CD4-positive, alpha-beta T cell treated with Interleukin-17A for 1 hour (primary cell): ENCODE measurements around the gene LYAR.
A peak's percentile ranks its signal among the peaks of the same experiment; 100 is the strongest.
"Not testable (repeated sequence)": the region's sequence is repeated elsewhere in the genome, so short reads cannot be mapped to it uniquely, and the experiment has no call there.

Source experiments
- DNase-seq: peaks from one replicate; pipeline ENCODE4 v3.0.0-alpha.2; 2020

Gene LYAR

DNA sequence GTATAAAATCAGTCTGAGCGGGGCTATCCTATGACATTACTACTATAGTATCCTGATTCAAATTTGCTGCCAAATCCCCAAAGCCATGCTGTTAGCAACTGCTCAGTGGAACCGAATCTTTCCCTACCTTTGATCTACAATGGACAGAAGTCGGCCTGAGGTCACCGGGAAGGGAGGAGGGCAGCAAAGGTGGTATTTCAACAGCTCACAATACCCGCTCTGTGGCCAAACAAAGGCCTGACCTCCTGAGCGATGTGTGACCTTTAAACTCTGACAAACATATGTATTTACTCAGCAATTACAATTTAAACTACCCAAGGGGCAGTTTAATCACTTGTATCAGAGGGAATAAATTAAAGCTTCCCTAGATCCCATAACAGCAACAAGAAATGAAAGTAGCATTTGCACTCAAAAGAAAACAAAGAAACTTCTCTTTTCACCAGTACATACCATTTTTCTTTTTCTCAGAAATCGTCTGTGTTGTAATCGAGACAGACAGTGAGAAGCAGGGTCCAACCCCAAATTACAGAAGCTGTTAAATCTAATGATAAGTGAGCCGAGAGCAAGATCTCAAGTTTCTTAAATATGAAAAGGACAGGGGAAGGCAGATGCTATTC is 30.4 kb downstream of the LYAR start:
- DNase-seq, result no peak

DNA sequence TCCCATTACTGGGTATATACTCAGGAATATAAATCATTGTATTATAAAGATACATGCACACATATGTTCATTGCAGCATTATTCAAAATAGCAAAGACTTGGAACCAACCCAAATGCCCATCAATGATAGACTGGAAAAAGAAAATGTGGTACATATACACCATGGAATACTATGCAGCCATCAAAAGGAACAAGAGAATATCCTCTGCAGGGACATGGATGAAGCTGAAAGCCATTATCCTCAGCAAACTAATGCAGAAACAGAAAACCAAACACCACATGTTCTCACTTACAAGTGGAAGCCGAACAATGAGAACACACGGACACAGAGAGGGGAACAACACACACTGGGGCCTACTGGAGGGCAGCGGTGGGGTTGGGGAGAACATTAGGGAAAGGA is 32.2 kb downstream of the LYAR start:
- DNase-seq, result not testable (repeated sequence)

DNA sequence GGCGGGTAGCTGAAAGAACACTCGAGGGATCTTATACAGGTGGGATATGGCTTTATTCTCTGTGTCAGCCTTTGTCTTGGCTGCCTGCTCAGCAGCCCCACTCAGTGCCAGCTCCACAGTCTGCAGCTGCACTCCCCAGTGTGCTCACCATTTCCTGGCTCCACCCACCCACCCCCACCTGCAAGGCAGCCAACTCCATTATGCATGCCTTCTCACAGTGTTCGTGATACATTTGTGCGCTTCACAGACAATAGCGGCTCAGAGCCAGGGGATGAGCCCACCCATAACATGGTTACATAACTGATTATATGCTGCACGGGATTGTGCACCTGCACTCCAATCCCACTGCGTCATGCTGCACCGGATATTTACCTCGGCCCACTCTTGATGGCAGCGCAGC is 33.2 kb downstream of the LYAR start:
- no peak for DNase-seq

- DNase-seq, result no peak
These were observed 35.3 kb downstream of the LYAR start for GRCh38 chr4:4254666-4255065.

DNA sequence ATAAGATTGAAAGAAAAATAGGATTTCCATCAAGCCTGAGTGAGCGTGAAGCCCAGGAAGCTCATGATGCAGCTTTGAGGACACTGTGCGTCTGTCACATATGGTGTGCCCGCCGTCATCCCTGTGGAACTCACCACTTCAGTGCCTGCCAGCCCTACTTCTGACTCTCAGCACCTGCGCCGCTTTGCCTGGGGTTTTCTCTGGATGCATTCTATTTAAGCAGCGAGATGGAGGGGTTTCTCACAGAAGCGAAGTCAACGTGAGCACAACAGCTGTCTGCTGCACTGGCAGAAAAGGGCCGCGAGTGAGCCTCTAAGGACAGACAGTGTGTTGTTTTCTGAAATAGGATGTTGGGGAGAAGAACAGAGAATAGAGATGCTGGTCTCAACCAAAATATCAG is 35.8 kb downstream of the LYAR start:
- no peak for DNase-seq

DNA sequence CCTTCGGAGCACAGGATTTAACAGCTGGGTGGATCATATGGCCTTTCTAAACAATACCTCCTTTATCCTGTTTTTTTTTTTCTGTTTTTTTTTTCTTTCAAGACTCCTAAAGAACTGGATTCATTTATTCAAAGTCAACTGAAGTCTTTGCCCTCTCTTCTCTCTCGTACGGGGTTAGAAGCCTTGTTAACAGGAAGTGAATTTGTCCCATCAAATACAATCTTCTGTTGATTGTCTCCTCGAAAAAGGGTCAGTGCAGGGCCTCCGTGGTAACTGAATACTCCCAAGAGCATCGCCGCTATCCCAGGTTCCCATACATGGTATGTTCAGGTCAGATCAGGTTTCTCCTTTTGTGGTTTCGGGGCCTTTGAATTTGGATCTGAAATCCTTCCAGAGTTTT is 40.1 kb downstream of the LYAR start:
- no peak for DNase-seq

DNA sequence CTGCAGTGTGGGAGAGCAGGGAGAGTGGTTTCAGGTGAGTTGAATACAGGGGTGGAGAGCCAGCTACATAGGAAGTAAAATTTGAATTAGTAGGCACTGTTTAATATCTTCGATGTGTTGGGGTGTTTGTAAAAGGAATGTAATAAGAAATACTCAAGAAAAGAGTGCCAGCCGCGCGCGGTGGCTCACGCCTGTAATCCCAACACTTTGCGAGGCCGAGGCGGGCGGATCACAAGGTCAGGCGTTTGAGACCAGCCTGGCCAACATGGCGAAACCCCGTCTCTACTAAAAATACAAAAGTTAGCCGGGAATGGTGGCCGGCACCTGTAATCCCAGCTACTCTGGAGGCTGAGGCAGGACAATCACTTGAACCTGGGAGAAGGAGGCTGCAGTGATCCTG is 40.6 kb downstream of the LYAR start:
- not testable (repeated sequence) for DNase-seq

DNA sequence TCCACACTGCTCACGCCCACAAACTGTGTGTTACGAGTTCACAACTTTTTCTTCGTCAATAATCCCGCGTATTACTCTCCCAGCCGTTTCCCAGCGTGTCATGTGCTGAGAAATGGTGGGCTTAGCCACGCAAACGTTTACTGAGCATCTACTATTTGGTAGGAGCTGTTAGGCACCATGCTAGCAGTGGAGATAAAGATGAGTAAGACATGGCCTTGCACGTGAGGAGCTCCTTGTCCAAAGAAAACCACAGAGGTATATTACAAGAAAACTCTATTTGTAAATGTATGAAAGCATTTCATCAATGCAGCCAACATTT is 41.1 kb downstream of the LYAR start:
- no peak for DNase-seq

- DNase-seq, result peak; percentile 95
These were observed 41.7 kb downstream of the LYAR start, which contains the start of gene TMEM128 for GRCh38 chr4:4248029-4248884. Gene TMEM128 (minus strand): TSS chr4:4248223. CDS start chr4:4248202, 21 bp downstream.

DNA sequence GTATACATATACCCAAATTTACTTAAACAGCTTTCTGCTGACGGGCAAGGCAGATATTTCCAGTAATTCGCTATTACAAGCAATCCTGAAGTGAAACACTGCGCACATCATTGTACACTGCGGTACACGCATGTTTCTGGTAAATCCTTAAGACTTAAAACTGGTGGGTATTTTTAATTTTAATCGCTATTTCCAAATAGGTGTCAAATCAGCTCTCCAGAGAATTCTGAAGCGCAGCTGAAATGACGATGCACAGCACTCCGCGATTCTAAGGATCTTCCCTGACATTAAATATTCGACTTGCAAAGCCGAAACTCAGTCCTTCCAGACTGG is 42.3 kb downstream of the LYAR start:
- DNase-seq, result no peak

- no peak for DNase-seq
These were observed 44.8 kb downstream of the LYAR start for GRCh38 chr4:4245172-4245571.

- not testable (repeated sequence) for DNase-seq
These were observed 50.4 kb downstream of the LYAR start for GRCh38 chr4:4239551-4239950.

GRCh38 chr4:4233610-4234009 is 56.3 kb downstream of the LYAR start:
- DNase-seq, result no peak

- no peak for DNase-seq
These were observed 61.6 kb downstream of the LYAR start for GRCh38 chr4:4228356-4228668.

DNA sequence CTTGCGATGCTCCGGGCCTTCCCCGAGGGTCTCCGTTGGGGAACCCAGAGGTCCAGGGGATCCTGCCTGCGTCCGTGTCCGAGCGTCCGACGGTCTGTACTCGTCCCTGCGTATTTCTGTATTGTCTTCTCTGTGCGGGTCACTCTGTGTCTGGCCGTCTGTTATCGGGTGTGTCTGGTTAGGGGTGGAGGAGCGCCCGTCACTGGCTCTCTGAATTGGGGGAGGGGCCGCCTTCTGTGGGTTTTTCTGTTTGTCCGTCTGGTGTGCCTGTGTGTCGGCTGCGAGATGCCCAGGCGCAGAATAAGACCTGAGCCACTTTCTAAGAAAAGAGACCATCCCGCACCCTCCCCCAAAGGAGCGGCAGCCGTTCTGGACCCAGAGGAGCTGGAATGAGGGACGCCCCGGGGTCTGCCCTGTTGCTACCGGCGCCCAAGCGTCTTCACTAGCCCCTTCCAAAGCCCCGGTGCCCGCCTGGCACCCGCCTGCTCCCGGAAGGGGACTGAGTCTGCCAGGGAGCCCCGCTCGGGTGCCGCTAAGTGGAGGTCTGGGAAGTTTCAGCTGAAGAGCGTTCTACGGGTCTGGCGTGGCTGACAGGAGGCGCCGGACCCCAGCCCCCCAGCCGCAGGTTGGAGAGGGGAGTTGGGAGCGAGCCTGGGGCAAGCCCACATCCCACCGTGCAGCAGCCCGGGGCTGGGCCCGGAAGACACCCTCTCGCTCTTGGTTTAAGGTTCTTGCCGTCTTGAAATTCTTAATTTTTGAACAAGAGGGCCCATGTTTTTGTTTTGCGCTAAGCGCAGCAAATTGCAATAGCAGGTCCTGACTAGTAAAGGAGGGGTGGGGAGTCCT is 62.2 kb downstream of the LYAR start:
- DNase-seq, result no peak

DNA sequence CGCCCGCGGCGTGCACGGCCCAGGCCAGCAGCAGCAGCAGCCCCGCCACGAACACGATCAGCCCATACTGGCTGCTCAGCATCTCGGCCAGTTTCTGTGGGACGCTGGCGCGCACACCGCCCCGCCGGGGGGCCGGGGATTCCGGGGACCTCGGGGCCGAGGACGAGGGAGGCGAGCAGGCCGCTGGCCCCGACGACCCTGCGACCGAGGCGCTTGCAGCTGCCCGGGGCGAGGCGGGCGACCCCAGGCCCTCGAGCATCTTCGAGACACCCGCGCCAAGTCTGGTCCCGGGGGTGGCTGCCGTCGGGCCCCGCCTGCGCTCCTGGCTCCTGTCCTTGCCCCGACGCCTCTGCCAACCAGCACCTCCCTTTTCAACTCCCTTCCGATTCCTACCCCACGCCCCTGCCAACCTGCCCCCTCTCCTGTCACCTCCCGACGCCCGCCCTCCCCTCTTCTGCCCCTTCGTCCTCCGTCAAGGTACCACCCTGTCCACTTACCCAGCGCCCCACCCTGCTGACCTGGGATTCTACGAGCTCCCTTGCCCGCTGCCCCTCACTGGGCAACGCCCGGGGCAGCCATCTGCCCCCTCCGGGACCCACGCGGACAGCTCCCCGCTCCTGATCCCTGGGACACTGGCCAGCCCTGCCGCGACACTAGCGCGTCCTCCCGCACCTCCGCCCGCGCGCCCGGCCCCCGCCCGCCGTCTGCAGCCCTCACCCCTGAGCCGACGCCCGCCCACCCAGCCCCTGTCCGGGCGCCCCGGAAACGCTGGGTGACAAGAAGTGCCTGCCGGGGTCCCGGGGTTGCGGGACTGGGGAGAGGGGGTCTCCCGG is 63.1 kb downstream of the LYAR start, which contains the start of gene OTOP1:
TSS of gene OTOP1 (minus strand) at position 324 of the 833 bp plus-strand sequence. CDS start at position 259, 65 bp downstream.
- DNase-seq, result no peak

DNA sequence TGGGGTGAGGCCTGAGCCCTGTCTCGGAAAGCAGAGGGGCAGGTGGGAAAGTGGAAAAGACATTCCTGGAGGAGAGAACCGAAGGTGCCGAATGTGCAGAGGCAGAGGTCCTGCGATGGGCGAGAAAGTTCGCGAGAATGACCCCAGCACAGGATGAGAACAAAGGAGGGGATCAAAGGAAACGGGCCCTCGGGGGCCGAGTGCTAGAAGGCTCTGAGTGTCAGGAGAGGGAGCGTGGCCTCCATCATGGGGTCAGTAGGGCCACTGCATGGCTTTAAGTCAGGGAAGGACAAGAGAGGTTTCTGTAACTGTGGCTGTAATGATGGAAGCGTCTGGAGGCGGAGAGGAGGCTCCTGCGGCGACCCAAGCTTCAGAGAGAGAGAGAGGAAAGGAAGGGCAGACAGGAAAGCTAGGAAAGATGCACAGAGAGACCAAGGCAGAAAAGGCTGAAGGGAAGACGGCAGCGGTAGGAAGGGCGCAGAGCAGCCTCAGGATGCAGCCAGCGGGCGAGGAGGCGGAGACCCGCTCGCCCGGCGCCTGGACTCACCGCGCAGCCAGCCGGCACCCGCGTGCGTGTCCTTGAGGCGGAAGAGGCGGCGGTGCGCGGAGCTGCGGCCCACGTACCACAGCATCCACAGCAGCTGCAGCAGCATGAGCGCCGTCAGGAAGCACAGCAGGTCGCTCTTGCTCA is 63.9 kb downstream of the LYAR start:
- no peak for DNase-seq
